Lower leg skin (tissue), 3 donors: ENCODE data around the gene SH3RF2.

Source experiments
- POLR2A ChIP-seq, 2 donors: fragments of 450-650 bp; IDR thresholded peaks; one replicate each; pipeline ENCODE4 v1.6.1; 2016 to 2017; ENCODE audit warnings: antibody characterized with exemption in 2 of 2, mild to moderate bottlenecking in 1 of 2, moderate library complexity in 1 of 2
- TF ChIP-seq, protein P1 (sequence below), 3 donors: fragments of 450-650 bp; IDR thresholded peaks; one replicate each; pipeline ENCODE4 v1.5.1; 2016; ENCODE audit warnings: antibody characterized with exemption in 3 of 3, mild to moderate bottlenecking in 3 of 3, moderate library complexity in 2 of 3

DNA sequence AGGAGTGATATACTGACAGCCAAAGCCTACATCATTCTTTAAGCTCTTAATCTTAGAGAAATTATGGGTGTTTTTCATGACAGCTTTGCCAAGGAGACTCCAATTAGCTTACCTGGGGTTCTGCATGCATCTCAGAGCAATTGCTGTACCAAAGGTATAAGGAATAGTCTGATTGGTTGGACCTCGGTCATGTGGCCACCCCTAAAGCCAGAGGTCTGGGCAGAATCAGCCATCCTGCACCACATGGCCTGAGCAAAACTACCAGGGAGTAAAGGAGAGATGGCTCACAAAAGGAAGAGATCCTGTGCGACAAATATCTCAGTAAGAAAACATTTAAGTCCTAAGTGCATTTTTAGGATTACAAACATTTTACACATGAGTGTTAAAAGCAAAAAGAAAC, 25.6 kb downstream of the SH3RF2 start:
- TF ChIP-seq, protein P1, sequence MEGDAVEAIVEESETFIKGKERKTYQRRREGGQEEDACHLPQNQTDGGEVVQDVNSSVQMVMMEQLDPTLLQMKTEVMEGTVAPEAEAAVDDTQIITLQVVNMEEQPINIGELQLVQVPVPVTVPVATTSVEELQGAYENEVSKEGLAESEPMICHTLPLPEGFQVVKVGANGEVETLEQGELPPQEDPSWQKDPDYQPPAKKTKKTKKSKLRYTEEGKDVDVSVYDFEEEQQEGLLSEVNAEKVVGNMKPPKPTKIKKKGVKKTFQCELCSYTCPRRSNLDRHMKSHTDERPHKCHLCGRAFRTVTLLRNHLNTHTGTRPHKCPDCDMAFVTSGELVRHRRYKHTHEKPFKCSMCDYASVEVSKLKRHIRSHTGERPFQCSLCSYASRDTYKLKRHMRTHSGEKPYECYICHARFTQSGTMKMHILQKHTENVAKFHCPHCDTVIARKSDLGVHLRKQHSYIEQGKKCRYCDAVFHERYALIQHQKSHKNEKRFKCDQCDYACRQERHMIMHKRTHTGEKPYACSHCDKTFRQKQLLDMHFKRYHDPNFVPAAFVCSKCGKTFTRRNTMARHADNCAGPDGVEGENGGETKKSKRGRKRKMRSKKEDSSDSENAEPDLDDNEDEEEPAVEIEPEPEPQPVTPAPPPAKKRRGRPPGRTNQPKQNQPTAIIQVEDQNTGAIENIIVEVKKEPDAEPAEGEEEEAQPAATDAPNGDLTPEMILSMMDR (IDR thresholded peaks at IDR 0.05) = no peak
- TF ChIP-seq POLR2A (IDR thresholded peaks at IDR 0.05) = no peak
